Measurements from ENCODE around the gene TMPRSS7. TPM values are rescaled to one million over a fixed set of nuclear protein-coding genes. Genes with fewer than 3 reads are reported as not detected.
"Not testable (repeated sequence)": the region's sequence is repeated elsewhere in the genome, so short reads cannot be mapped to it uniquely, and the experiment has no call there.

The TMPRSS7 gene
- total RNA-seq, 2 donors from 2014 or later, result 0.12 TPM; not detected in 1

- H3K27ac Mint-ChIP-seq, result no peak overlapping the region
- ATAC-seq, result no peak
These were observed 7.4 kb upstream of the TMPRSS7 start for GRCh38 chr3:112027142-112027541.

DNA sequence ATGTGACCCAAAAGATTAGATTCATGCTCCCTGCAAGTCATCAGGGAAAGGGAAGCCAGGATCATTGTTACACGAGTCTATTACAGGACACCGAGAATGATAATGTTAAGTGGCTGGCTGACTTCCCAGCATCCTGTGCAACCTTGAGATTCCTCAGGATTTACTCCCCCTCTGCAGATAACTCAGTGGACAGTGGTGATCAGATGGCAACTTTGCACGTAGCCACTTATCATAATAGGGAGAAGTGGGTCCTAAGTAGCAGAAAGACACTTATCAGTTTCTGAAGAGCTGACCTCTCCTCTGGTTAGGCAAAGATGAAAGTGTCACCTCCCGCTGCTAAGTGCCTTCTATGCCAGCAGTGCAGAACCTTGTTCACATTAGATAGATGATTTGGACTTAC is 6.7 kb upstream of the TMPRSS7 start:
- ATAC-seq (no peak), DNase-seq (no peak)
- Mint-ChIP-seq H3K4me1 (peaks cover 2% of the 10 kb centered on the region), H3K36me3 (ENCODE audit: low read depth) (no peaks in the 10 kb centered on the region), H3K27me3 (peaks cover 4% of the 10 kb centered on the region), H3K4me3 (no peak overlapping the region), H3K27ac (no peak overlapping the region)
- H3K9me3 ChIP-seq (ENCODE audit: control insufficient read depth, low read length, poor library complexity, severe bottlenecking), result no peaks in the 10 kb centered on the region

More at GRCh38 chr3:112027142-112027541, 7.4 kb upstream of the TMPRSS7 start:
- no peaks in the 10 kb centered on the region for H3K9me3 ChIP-seq (ENCODE audit: control insufficient read depth, low read length, poor library complexity, severe bottlenecking)
- Mint-ChIP-seq H3K27me3 (peaks cover 4% of the 10 kb centered on the region), H3K4me1 (peaks cover 2% of the 10 kb centered on the region), H3K36me3 (ENCODE audit: low read depth) (no peaks in the 10 kb centered on the region), H3K4me3 (no peak overlapping the region)
- no peak for DNase-seq

DNA sequence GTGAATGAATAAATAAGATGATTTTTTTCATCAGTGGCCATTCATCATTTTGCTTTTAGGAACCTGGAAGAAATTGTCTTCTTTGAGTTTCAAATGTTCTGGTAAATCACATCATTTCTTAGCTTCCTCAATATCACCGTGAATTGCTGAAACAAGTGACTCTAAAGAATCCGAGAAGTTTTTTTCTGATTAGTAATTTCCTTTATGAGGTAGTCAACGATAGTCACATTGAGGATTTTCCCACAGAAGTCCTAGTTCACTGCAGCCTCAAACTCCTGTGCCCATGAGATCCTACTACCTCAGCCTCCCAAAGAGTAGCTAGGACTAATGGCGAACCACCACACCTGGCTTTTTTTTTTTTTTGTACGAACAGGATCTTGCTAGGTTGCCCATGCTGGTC is 3.6 kb upstream of the TMPRSS7 start:
- H3K9me3 ChIP-seq (ENCODE audit: control insufficient read depth, low read length, poor library complexity, severe bottlenecking), result no peaks in the 10 kb centered on the region
- Mint-ChIP-seq H3K4me3 (no peak overlapping the region), H3K27ac (no peak overlapping the region), H3K36me3 (ENCODE audit: low read depth) (peaks cover 2% of the 10 kb centered on the region), H3K27me3 (peaks cover 10% of the 10 kb centered on the region), H3K4me1 (peaks cover 2% of the 10 kb centered on the region)
- DNase-seq, result no peak
- ATAC-seq, result no peak

- H3K27me3 Mint-ChIP-seq, result peaks cover 10% of the 10 kb centered on the region
- H3K27ac Mint-ChIP-seq, result no peak overlapping the region
- peaks cover 2% of the 10 kb centered on the region for H3K36me3 Mint-ChIP-seq (ENCODE audit: low read depth)
- H3K4me3 Mint-ChIP-seq, result no peak overlapping the region
- no peaks in the 10 kb centered on the region for H3K4me1 Mint-ChIP-seq
- ATAC-seq (no peak), DNase-seq (no peak)
- H3K9me3 ChIP-seq (ENCODE audit: control insufficient read depth, low read length, poor library complexity, severe bottlenecking), result no peaks in the 10 kb centered on the region
These were observed 2.3 kb upstream of the TMPRSS7 start for GRCh38 chr3:112032098-112032731.

GRCh38 chr3:112035241-112035640 is 705 bp downstream of the TMPRSS7 start:
- Mint-ChIP-seq H3K27me3 (peaks cover 6% of the 10 kb centered on the region), H3K4me1 (no peaks in the 10 kb centered on the region), H3K27ac (no peak overlapping the region), H3K4me3 (no peak overlapping the region), H3K36me3 (ENCODE audit: low read depth) (peaks cover 2% of the 10 kb centered on the region)
- DNase-seq (no peak), ATAC-seq (no peak)
- H3K9me3 ChIP-seq (ENCODE audit: control insufficient read depth, low read length, poor library complexity, severe bottlenecking), result no peaks in the 10 kb centered on the region

DNA sequence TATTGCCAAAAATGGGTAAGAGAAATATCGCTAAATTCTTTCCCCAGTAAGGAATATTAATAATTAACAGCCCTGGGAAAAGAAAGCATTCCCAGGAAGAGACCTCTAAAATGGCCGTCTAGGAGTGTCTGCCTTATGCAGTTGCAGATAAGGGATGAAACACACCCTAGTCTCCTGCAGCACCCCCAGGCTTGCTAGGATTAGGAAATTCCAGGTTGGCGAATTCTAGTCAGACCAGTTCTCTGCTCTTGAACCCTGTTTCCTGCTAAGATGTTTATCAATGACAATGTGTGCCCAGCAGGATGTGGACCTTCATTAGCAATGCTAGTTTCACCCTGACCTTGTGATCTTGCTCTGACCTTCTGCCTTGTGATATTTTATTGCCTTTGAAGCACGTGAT is 2.7 kb downstream of the TMPRSS7 start:
- not testable (repeated sequence) for H3K9me3 ChIP-seq (ENCODE audit: control insufficient read depth, low read length, poor library complexity, severe bottlenecking); H3K4me1 Mint-ChIP-seq; H3K4me3 Mint-ChIP-seq; H3K36me3 Mint-ChIP-seq (ENCODE audit: low read depth); ATAC-seq; DNase-seq; H3K27ac Mint-ChIP-seq
- peaks cover 11% of the 10 kb centered on the region for H3K27me3 Mint-ChIP-seq

- H3K27me3 Mint-ChIP-seq, result peaks cover 11% of the 10 kb centered on the region
- no peak overlapping the region for H3K27ac Mint-ChIP-seq
These were observed 4.3 kb downstream of the TMPRSS7 start for GRCh38 chr3:112038863-112039262.

GRCh38 chr3:112041321-112041720 is 6.8 kb downstream of the TMPRSS7 start:
- Mint-ChIP-seq H3K27ac (peak overlapping the region; percentile 62), H3K27me3 (peaks cover 10% of the 10 kb centered on the region), H3K4me1 (no peaks in the 10 kb centered on the region), H3K4me3 (no peak overlapping the region), H3K36me3 (ENCODE audit: low read depth) (no peaks in the 10 kb centered on the region)
- no peaks in the 10 kb centered on the region for H3K9me3 ChIP-seq (ENCODE audit: control insufficient read depth, low read length, poor library complexity, severe bottlenecking)
- DNase-seq, result no peak
- no peak for ATAC-seq

More at GRCh38 chr3:112038863-112039262, 4.3 kb downstream of the TMPRSS7 start:
- H3K9me3 ChIP-seq (ENCODE audit: control insufficient read depth, low read length, poor library complexity, severe bottlenecking), result no peaks in the 10 kb centered on the region
- DNase-seq, result no peak
- ATAC-seq, result no peak
- Mint-ChIP-seq H3K4me1 (no peaks in the 10 kb centered on the region), H3K36me3 (ENCODE audit: low read depth) (no peaks in the 10 kb centered on the region), H3K4me3 (no peak overlapping the region)

- no peak for ATAC-seq
- no peaks in the 10 kb centered on the region for H3K9me3 ChIP-seq (ENCODE audit: control insufficient read depth, low read length, poor library complexity, severe bottlenecking)
- no peak for DNase-seq
- no peak overlapping the region for H3K27ac Mint-ChIP-seq
- no peaks in the 10 kb centered on the region for H3K4me1 Mint-ChIP-seq
- H3K4me3 Mint-ChIP-seq, result no peak overlapping the region
- no peaks in the 10 kb centered on the region for H3K36me3 Mint-ChIP-seq (ENCODE audit: low read depth)
- H3K27me3 Mint-ChIP-seq, result peaks cover 14% of the 10 kb centered on the region
These were observed 8.3 kb downstream of the TMPRSS7 start for GRCh38 chr3:112042842-112043280.

DNA sequence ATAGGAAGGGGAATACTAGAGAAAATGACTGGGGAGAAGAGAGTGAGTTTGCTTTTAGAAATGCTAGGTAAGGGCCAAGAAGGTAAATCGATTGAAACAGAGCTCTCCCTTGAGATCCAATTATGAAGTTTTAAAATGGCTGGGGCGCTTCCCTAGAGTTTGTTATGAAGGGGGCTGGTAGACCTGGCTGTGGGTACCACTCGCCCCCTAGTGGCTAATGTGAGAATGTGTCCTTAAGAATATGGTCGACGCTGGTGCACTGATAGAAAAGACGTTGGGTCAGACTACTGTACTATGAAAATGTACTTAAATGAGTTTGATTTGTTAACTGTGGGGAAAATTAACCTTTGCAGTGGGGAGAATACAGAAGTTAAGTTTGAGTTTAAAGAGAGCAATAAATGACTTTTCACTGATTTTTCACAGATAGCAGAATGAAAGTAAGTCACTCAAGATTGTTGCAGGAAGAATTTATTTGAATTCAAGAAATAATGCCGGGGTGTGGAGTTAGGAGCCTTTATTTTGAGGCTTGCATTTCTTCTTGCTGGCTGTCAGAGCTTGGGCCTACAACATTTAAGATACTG is 9.2 kb downstream of the TMPRSS7 start:
- peak in 1 of 3 donors; percentile 10 for DNase-seq
- H3K36me3 Mint-ChIP-seq (ENCODE audit: low read depth), result no peaks in the 10 kb centered on the region
- peak; percentile 97 for ATAC-seq
- H3K9me3 ChIP-seq (ENCODE audit: control insufficient read depth, low read length, poor library complexity, severe bottlenecking), result no peaks in the 10 kb centered on the region
- no peak overlapping the region for H3K4me3 Mint-ChIP-seq
- no peak overlapping the region for H3K27ac Mint-ChIP-seq
- H3K4me1 Mint-ChIP-seq, result no peaks in the 10 kb centered on the region
- peaks cover 14% of the 10 kb centered on the region for H3K27me3 Mint-ChIP-seq

DNA sequence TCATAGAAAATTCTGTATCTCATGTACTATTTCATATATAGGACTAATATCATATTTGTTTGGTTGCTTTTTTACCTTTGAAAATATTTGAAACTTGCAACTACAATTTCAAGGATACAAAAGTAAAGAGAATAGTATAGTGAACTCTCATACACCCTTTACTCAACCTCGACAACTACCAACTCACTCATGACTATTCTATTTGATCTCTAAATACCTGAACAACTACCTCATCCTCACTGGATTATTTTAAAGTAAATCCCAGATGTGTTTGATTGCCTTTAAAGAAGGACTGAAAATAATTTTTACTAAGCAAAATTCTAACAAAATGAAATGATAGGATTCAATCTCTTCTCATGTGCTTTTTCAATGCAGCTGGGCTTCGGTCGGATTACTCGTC is 12.1 kb downstream of the TMPRSS7 start:
- peaks cover 2% of the 10 kb centered on the region for H3K4me1 Mint-ChIP-seq

DNA sequence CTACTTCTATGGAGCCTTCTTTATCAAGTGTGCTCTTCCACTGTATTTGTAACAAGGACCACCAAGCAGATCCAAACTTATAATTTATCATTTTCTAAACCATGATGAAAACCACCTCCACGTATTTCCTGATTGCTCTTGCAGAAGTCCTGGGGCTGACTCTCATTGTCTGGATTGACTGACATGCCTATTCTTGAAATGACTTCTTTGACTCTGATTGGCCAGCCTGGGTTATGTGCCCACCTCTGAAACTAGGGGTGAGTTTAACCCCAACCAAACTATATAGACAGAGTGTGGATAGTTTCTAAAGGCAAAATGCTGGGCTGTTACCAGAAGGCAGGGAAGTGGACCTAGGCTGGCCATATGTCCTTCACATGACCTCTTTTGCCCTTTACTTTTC is 12.7 kb downstream of the TMPRSS7 start:
- DNase-seq (no peak), ATAC-seq (no peak)
- H3K27me3 Mint-ChIP-seq, result peaks cover 25% of the 10 kb centered on the region
- H3K4me1 Mint-ChIP-seq, result peaks cover 2% of the 10 kb centered on the region
- no peaks in the 10 kb centered on the region for H3K9me3 ChIP-seq (ENCODE audit: control insufficient read depth, low read length, poor library complexity, severe bottlenecking)
- no peak overlapping the region for H3K4me3 Mint-ChIP-seq
- H3K36me3 Mint-ChIP-seq (ENCODE audit: low read depth), result no peaks in the 10 kb centered on the region
- H3K27ac Mint-ChIP-seq, result no peak overlapping the region

More for the DNA sequence above, 12.1 kb downstream of the TMPRSS7 start:
- Mint-ChIP-seq H3K27ac (no peak overlapping the region), H3K27me3 (peaks cover 24% of the 10 kb centered on the region), H3K36me3 (ENCODE audit: low read depth) (no peaks in the 10 kb centered on the region), H3K4me3 (no peak overlapping the region)
- DNase-seq (no peak), ATAC-seq (no peak)
- H3K9me3 ChIP-seq (ENCODE audit: control insufficient read depth, low read length, poor library complexity, severe bottlenecking), result no peaks in the 10 kb centered on the region

GRCh38 chr3:112048911-112049310 is 14.4 kb downstream of the TMPRSS7 start:
- Mint-ChIP-seq H3K4me3 (no peak overlapping the region), H3K4me1 (peaks cover 3% of the 10 kb centered on the region), H3K27ac (no peak overlapping the region), H3K27me3 (peaks cover 30% of the 10 kb centered on the region), H3K36me3 (ENCODE audit: low read depth) (no peaks in the 10 kb centered on the region)
- no peak for DNase-seq
- no peaks in the 10 kb centered on the region for H3K9me3 ChIP-seq (ENCODE audit: control insufficient read depth, low read length, poor library complexity, severe bottlenecking)
- ATAC-seq, result no peak

GRCh38 chr3:112053229-112053628 is 18.7 kb downstream of the TMPRSS7 start:
- no peak overlapping the region for H3K27ac Mint-ChIP-seq
- peaks cover 6% of the 10 kb centered on the region for H3K4me1 Mint-ChIP-seq
- H3K4me3 Mint-ChIP-seq, result no peak overlapping the region
- no peaks in the 10 kb centered on the region for H3K36me3 Mint-ChIP-seq (ENCODE audit: low read depth)
- peaks cover 35% of the 10 kb centered on the region for H3K27me3 Mint-ChIP-seq
- H3K9me3 ChIP-seq (ENCODE audit: control insufficient read depth, low read length, poor library complexity, severe bottlenecking), result no peaks in the 10 kb centered on the region
- ATAC-seq (no peak), DNase-seq (no peak)

Data from T-helper 17 cell (primary cell).